A549 treated with DMSO at 1 μM for 4 hours (cell line): Measurements from ENCODE around the gene ITPKA. TPM values are rescaled to one million over a fixed set of nuclear protein-coding genes. Genes with fewer than 3 reads are reported as not detected.

ENCODE experiments used
- total RNA-seq: library from RNA; stranded (reverse); fragments of 200-300 nt; extraction: Qiagen RNA extraction; gene quantifications from 5 replicates; pipeline ENCODE4 v1.2.3, GENCODE V29; 2022; ENCODE audit warnings: low read depth

The ITPKA gene
- total RNA-seq = 1.1 to 1.9 TPM (median 1.4 TPM) in 5 replicates

DNA sequence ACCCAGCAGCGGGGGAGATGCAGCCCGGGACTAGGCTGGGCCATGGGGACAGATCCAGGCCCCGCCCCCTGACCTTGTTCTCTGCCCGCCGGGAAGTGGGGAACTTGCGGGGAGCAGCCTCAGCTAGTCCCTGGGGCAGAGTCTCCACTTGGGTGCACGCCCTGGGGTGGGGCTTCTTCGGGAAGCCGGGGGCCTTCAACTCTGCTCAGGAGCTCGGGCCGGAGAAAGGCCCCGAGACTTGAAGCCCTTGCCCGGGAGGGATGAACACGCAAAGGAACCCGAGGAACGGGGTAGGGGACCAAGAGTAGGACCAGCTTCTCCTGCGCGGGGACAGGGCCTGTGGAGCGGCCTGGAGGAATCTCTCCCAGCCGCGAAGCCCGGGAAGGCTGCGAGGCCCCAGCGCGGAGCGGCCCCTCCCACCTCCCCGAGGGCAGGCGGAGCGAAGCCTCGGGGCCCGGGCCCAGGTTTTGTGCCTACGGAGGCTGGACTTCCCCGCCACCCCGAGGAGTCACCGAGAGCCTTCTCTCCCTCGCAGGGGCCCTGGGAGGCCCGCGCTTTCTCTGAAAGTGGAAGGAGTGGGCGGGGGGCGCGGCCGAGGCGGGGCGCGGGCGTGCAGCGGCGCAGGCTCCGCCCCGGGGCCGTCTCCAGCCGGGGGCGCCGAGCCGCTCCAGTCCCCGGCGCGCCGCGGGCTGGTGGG lies at the start of gene ITPKA:
Gene ITPKA (plus strand): TSS at position 670 of the 697 bp plus-strand sequence. CDS start 54 bp downstream, outside the sequence.

DNA sequence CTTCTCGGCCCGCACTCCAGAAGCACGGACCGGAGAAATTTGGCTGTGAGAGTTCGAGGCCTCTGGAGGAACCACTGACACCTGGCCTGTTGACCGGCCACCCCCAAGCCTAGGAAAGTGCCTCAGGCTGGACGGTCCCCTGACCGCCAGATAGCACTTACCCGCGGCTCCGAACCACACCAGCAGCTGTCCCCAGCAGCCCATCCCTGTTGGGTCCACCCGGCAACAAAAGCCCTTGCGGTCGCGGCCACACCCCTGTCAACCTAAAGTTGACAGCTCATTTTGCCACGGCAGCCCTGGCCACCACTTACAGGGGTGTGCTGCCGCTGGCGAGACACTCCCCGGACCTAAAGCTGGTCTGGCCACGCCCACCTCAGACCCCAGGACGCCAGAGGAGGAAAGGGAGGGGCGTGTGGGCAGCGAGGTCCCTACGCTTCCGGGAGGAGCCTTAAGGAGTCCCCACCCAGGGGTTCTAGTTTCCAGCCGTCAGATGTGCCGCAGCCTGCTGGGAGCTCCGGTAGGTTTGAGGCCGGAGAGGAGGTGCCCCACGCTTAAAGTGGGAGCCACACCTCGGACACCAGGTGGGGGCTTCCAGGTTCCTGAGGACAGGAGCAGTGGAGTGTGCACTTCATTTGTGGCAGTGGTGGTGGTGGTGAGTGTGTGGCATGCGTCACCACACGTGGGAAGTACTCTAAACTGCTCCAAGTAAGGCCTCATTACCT lies 20.0 kb downstream of the ITPKA start, which contains the start of gene LTK:
Gene LTK (minus strand): TSS at position 322 of the 722 bp plus-strand sequence. CDS start 118 bp downstream, at position 204.

Other genes starting within 250 kb of the ITPKA start
- gene OIP5, start 161.3 kb upstream of the ITPKA start, total RNA-seq = 13.9 to 15.3 TPM (median 14.6 TPM) in 5 replicates
- gene NUSAP1, start 161.0 kb upstream of the ITPKA start, total RNA-seq = 66.7 to 83.9 TPM (median 78.4 TPM) in 5 replicates
- 11.5 to 14.1 TPM (median 13.0 TPM) in 5 replicates for gene NDUFAF1, start 91.4 kb upstream of the ITPKA start, total RNA-seq
- gene RTF1, start 76.8 kb upstream of the ITPKA start, total RNA-seq = 19.1 to 26.4 TPM (median 21.6 TPM) in 5 replicates
- 0.05 to 0.11 TPM (median 0.06 TPM) in 3 of 5 replicates, not detected in the others for gene LTK, start 20.0 kb downstream of the ITPKA start, total RNA-seq
- gene RPAP1, start 50.4 kb downstream of the ITPKA start, total RNA-seq = 7.9 to 14.3 TPM (median 13.4 TPM) in 5 replicates
- 12.7 to 16.1 TPM (median 12.9 TPM) in 5 replicates for gene TYRO3, start 65.3 kb downstream of the ITPKA start, total RNA-seq
- gene MGA, start 166.5 kb downstream of the ITPKA start, total RNA-seq = 7.6 to 10.0 TPM (median 8.6 TPM) in 5 replicates